A172 (cell line): ENCODE measurements around the gene NDUFS3. TPM values are rescaled to one million over a fixed set of nuclear protein-coding genes. Genes with fewer than 3 reads are reported as not detected.

Experiments
- total RNA-seq: library from RNA; depleted of rRNA; stranded (reverse); fragments of >200 nt; shearing (Covaris generic); gene quantifications from 2 replicates; pipeline ENCODE4 v1.2.3, GENCODE V29; 2014; rRNA removed

NDUFS3 gene
- total RNA-seq, 1 experiment from 2014 or later: 152 TPM

Other genes with a start within 250 kb of the NDUFS3 start
- not detected in 2 replicates for gene MYBPC3, start 226.4 kb upstream of the NDUFS3 start, total RNA-seq
- gene SPI1, start 200.5 kb upstream of the NDUFS3 start, total RNA-seq: 0.10 TPM in 1 of 2 replicates, not detected in the other
- 103 and 108 TPM in 2 replicates for gene SLC39A13, start 170.5 kb upstream of the NDUFS3 start, total RNA-seq
- 435 and 665 TPM in 2 replicates for gene PSMC3, start 152.6 kb upstream of the NDUFS3 start, total RNA-seq
- gene RAPSN, start 129.9 kb upstream of the NDUFS3 start, total RNA-seq: not detected in 2 replicates
- 94.7 and 115 TPM in 2 replicates for gene CELF1, start 25.9 kb upstream of the NDUFS3 start, total RNA-seq
- 225 and 253 TPM in 2 replicates for gene PTPMT1, start 13.5 kb upstream of the NDUFS3 start, total RNA-seq
- 44.7 and 60.4 TPM in 2 replicates for gene KBTBD4, start 104 bp upstream of the NDUFS3 start, total RNA-seq
- gene FAM180B, start 7.6 kb downstream of the NDUFS3 start, total RNA-seq: not detected in 2 replicates
- gene C1QTNF4, start 15.3 kb downstream of the NDUFS3 start, total RNA-seq: not detected in 2 replicates
- 250 and 254 TPM in 2 replicates for gene MTCH2, start 63.5 kb downstream of the NDUFS3 start, total RNA-seq
- gene AGBL2, start 136.3 kb downstream of the NDUFS3 start, total RNA-seq: 1.8 and 2.8 TPM in 2 replicates
- 32.9 and 33.4 TPM in 2 replicates for gene FNBP4, start 188.3 kb downstream of the NDUFS3 start, total RNA-seq